Gastrocnemius medialis (tissue), 4 donors: ENCODE results near the gene PGD.

Experiments used
- CTCF ChIP-seq, 5 experiments: fragments of 450-650 bp in 3 of 5; fragments of 200-600 bp in 2 of 5; sonication (generic) in 2 of 5; IDR thresholded peaks in 4 of 5; conservative IDR thresholded peaks in 1 of 5; 1 replicate in 4 of 5; 2 replicates in 1 of 5; pipeline ENCODE4 v1.5.1; 2016 to 2019; ENCODE audit warnings: antibody characterized with exemption in 5 of 5, mild to moderate bottlenecking in 3 of 5, moderate library complexity in 3 of 5
- POLR2A ChIP-seq, 2 donors: fragments of 450-650 bp; IDR thresholded peaks; one replicate each; pipeline ENCODE4 v1.6.1; 2017; ENCODE audit warnings: antibody characterized with exemption in 2 of 2, mild to moderate bottlenecking in 2 of 2, moderate library complexity in 2 of 2

GRCh38 chr1:10424651-10425050 lies 25.8 kb downstream of the PGD start:
- TF ChIP-seq POLR2A (IDR thresholded peaks at IDR 0.05) (no peak), CTCF (IDR thresholded peaks at IDR 0.05 in 4 of 5, conservative IDR thresholded peaks at IDR 0.05 in 1 of 5) (no peak)
